HepG2 (cell line): Measurements from ENCODE around the gene NFKBIA. TPM values are rescaled to one million over a fixed set of nuclear protein-coding genes. Genes with fewer than 3 reads are reported as not detected.
A peak's percentile ranks its signal among the peaks of the same experiment; 100 is the strongest.

Source experiments
- BCL6 ChIP-seq: IDR thresholded peaks from 2 replicates; pipeline ENCODE4 v1.6.1; 2016; ENCODE audit warnings: missing genetic modification reagents, missing compliant biosample characterization
- CEBPG ChIP-seq: IDR thresholded peaks from 2 replicates; pipeline ENCODE4 v1.6.1; 2016
- FOXA3 ChIP-seq: IDR thresholded peaks from 2 replicates; pipeline ENCODE4 v1.6.1; 2016; ENCODE audit warnings: missing genetic modification reagents, missing compliant biosample characterization
- FOXO1 ChIP-seq: sonication (generic); formaldehyde crosslinking; IDR thresholded peaks from 2 replicates; pipeline ENCODE4 v1.4.0; 2020; ENCODE audit warnings: missing genetic modification reagents
- GATA4 ChIP-seq: sonication (generic); IDR thresholded peaks from 2 replicates; pipeline ENCODE4 v1.6.1; 2016; ENCODE audit warnings: antibody characterized with exemption, low read depth, borderline replicate concordance
- HMG20A ChIP-seq: IDR thresholded peaks from 2 replicates; pipeline ENCODE4 v1.6.1; 2016; ENCODE audit warnings: borderline replicate concordance
- HNF4A ChIP-seq: sonication (generic); formaldehyde crosslinking; IDR thresholded peaks from 2 replicates; pipeline ENCODE4 v1.4.0; 2020; ENCODE audit warnings: missing genetic modification reagents
- MEIS2 ChIP-seq: sonication (generic); formaldehyde crosslinking; IDR thresholded peaks from 2 replicates; pipeline ENCODE4 v1.9.0; 2021; ENCODE audit warnings: mild to moderate bottlenecking, missing genetic modification reagents
- REL ChIP-seq: sonication (generic); formaldehyde crosslinking; conservative IDR thresholded peaks from 2 replicates; pipeline ENCODE4 v1.8.0; 2022; ENCODE audit warnings: mild to moderate bottlenecking, missing genetic modification reagents, moderate library complexity
- THAP11 ChIP-seq: IDR thresholded peaks from 2 replicates; pipeline ENCODE4 v1.6.1; 2016; ENCODE audit warnings: missing biosample characterization, missing genetic modification reagents
- ZNF12 ChIP-seq: sonication (generic); formaldehyde crosslinking; IDR thresholded peaks from 2 replicates; pipeline ENCODE4 v1.5.0; 2020; ENCODE audit warnings: missing genetic modification reagents
- ZNF121 ChIP-seq: sonication (generic); formaldehyde crosslinking; IDR thresholded peaks from 2 replicates; pipeline ENCODE4 v1.5.0; 2020; ENCODE audit warnings: mild to moderate bottlenecking, missing genetic modification reagents
- ZNF362 ChIP-seq: sonication (generic); formaldehyde crosslinking; IDR thresholded peaks from 2 replicates; pipeline ENCODE4 v1.4.0; 2020; ENCODE audit warnings: missing genetic modification reagents, mild to moderate bottlenecking, borderline replicate concordance
- ZNF614 ChIP-seq: IDR thresholded peaks from 2 replicates; pipeline ENCODE4 v1.6.1; 2018; ENCODE audit warnings: missing biosample characterization, missing genetic modification reagents, inconsistent platforms, borderline replicate concordance
- ZNF644 ChIP-seq: IDR thresholded peaks from 2 replicates; pipeline ENCODE4 v1.6.1; 2016; ENCODE audit warnings: low read depth
- ZNF646 ChIP-seq: sonication (generic); formaldehyde crosslinking; IDR thresholded peaks from 2 replicates; pipeline ENCODE4 v1.9.0; 2021; ENCODE audit warnings: mild to moderate bottlenecking, missing genetic modification reagents
- ZNF7 ChIP-seq: IDR thresholded peaks from 2 replicates; pipeline ENCODE4 v1.6.1; 2016; ENCODE audit warnings: missing biosample characterization, missing genetic modification reagents
- ZSCAN21 ChIP-seq: sonication (generic); formaldehyde crosslinking; IDR thresholded peaks from 2 replicates; pipeline ENCODE4 v1.8.0; 2022; ENCODE audit warnings: mild to moderate bottlenecking, missing genetic modification reagents, moderate library complexity, borderline replicate concordance
- ZSCAN29 ChIP-seq: sonication (generic); formaldehyde crosslinking; conservative IDR thresholded peaks from 2 replicates; pipeline ENCODE4 v1.4.0; 2020; ENCODE audit warnings: mild to moderate bottlenecking, missing genetic modification reagents
- polyA plus RNA-seq, 8 experiments: library from polyadenylated mRNA; depleted of rRNA in 3 of 8; stranded (reverse) in 7 of 8; unstranded in 1 of 8; fragments of >200 nt; fragmentation: Illumina TruSeq in 4 of 8; extraction: Trizol in 4 of 8; gene quantifications; 2 replicates each; pipeline versions ENCODE4 v1.2.1 to v1.2.3, GENCODE V29; 2011 to 2016; ENCODE audit warnings: low read depth in 4 of 8, missing spikeins in 1 of 8, mixed read lengths in 1 of 8; ENCODE audit not compliant: insufficient read depth in 1 of 8
- total RNA-seq, 5 experiments: library from RNA; depleted of rRNA; stranded (reverse); fragments of >200 nt; fragmentation: Illumina TruSeq; extraction: Trizol; gene quantifications; 2 replicates each; pipeline ENCODE4 v1.2.3, GENCODE V29; 2016; ENCODE audit warnings: low read depth in 1 of 5
- TF ChIP-seq, protein P1 (sequence below): sonication (generic); formaldehyde crosslinking; IDR thresholded peaks from 2 replicates; pipeline ENCODE4 v1.8.0; 2022; ENCODE audit warnings: mild to moderate bottlenecking, missing genetic modification reagents

Gene NFKBIA
- total and polyA plus RNA-seq, 2 of the 13 experiments (the other 11 are each of a cell fraction or from before 2014, with no cell fraction given), result 197 to 319 TPM

- TF ChIP-seq ZNF7 (CRISPR knock-in tag) (peak; percentile 41; the same call in 1 of the 2 replicates), ZNF644 (peak; percentile 71; the same call in 1 of the 2 replicates), ZNF12 (CRISPR knock-in tag) (peak; percentile 50; the same call in 1 of the 2 replicates), ZSCAN29 (CRISPR knock-in tag) (peak; percentile 80; the same call in 1 of the 2 replicates), ZNF121 (CRISPR knock-in tag) (peak; percentile 96), ZNF646 (CRISPR knock-in tag) (peak; percentile 4; the same call in 1 of the 2 replicates), FOXO1 (CRISPR knock-in tag) (peak; percentile 63; the same call in 1 of the 2 replicates), MEIS2 (CRISPR knock-in tag) (peak; percentile 69; the same call in 1 of the 2 replicates), ZNF614 (peak; percentile 74; the same call in 1 of the 2 replicates), CEBPG (CRISPR knock-in tag) (peak; percentile 80), HMG20A (CRISPR knock-in tag) (peak; percentile 59; the same call in 1 of the 2 replicates), THAP11 (peak; percentile 49; the same call in 1 of the 2 replicates), GATA4 (peak; percentile 4; the same call in 1 of the 2 replicates), ZNF362 (CRISPR knock-in tag) (peak; percentile 44; the same call in 1 of the 2 replicates), HNF4A (CRISPR knock-in tag) (peak; percentile 70), BCL6 (CRISPR knock-in tag) (peak; percentile 66), ZSCAN21 (CRISPR knock-in tag) (no peak), REL (CRISPR knock-in tag) (no peak), FOXA3 (CRISPR knock-in tag) (peak; percentile 84)
- TF ChIP-seq, protein P1, sequence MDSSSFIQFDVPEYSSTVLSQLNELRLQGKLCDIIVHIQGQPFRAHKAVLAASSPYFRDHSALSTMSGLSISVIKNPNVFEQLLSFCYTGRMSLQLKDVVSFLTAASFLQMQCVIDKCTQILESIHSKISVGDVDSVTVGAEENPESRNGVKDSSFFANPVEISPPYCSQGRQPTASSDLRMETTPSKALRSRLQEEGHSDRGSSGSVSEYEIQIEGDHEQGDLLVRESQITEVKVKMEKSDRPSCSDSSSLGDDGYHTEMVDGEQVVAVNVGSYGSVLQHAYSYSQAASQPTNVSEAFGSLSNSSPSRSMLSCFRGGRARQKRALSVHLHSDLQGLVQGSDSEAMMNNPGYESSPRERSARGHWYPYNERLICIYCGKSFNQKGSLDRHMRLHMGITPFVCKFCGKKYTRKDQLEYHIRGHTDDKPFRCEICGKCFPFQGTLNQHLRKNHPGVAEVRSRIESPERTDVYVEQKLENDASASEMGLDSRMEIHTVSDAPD (CRISPR knock-in tag), result peak; percentile 80; the same call in 1 of the 2 replicates
These were observed 51.0 kb downstream of the NFKBIA start (continued) for GRCh38 chr14:35353409-35354172.
